Glomerular visceral epithelial cell (primary cell): Measurements from ENCODE around the gene TMEM223.
"Not testable (repeated sequence)": the region's sequence is repeated elsewhere in the genome, so short reads cannot be mapped to it uniquely, and the experiment has no call there.

Experiments
- DNase-seq: peaks from one replicate; pipeline ENCODE4 v3.0.0-alpha.2; 2016; ENCODE audit errors: extremely low spot score

Gene TMEM223, protein sequence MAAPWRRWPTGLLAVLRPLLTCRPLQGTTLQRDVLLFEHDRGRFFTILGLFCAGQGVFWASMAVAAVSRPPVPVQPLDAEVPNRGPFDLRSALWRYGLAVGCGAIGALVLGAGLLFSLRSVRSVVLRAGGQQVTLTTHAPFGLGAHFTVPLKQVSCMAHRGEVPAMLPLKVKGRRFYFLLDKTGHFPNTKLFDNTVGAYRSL

DNA sequence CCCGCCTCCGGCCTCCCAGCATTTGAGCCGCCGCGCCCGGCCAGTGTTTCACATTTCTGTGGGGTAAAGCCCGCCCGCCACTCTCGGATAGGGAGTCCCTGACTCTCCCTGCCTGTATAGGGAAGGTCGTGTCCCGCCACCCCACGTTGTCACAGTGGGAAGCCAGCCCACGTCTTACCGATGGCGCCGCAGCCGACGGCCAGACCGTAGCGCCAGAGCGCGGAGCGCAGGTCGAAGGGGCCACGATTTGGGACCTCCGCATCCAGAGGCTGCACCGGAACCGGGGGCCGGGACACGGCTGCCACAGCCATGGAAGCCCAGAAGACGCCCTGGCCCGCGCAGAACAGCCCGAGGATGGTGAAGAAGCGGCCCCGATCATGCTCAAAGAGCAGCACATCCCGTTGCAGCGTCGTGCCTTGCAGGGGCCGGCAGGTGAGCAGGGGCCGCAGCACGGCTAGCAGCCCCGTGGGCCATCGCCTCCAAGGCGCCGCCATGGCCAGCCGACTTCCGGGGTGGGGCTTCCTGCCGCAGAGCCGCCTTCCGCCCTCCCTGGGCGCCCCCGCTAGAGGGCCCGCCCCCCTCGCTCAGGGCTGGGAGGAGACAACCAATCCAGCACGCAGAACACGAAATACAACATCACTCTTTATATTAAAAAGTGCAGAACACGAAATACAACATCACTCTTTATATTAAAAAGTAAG lies at the start of gene TMEM223:
TSS of gene TMEM223 (minus strand) at position 506 of the 701 bp plus-strand sequence. CDS start at position 494, 12 bp downstream.
- DNase-seq, result peak; percentile 82

GRCh38 chr11:62840721-62841360 lies 49.0 kb upstream of the TMEM223 start:
- DNase-seq, result peak; percentile 76

DNA sequence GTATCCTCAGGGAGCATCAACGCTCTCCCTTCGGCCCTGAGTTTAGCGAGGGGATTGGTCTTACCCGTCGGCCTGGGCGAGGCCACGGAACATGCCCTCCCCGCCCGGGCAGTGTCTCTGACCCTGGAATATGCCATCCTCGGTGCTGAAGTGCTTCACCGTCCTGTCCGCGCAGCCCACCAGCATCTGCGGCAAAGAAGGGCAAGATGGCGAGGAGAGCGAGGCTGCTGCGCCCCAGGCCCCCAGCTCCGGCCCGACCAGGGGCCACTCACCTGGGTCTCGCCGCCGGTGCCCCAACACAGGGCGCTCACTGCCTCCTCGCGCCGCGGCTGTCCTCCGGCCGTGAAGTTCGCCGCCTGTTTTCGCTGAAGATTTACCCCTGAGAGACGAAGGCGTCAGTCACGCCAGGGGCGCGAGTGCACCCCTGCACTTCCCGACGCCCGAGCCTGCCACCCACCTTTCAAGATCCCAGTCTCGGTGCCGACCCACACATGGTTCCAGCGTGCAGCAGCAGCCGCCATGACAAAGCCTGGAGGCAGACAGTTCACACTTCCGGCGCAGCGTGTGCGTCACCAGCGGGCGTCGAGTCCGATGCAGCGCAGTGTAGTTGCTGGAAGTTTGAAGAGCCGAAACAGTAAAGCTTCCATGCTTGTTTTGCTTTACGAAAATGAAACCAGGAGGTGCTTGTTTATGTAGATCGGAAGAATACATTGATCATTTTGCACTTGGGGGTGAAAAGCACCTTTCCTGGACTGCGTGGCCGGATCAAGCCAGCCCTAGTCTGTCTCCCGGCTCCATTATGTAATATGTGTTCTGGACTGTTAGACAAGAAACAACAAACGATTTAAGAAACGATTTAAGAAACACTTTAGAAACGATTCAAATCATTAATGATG lies 47.5 kb upstream of the TMEM223 start, which contains the start of gene WDR74:
TSS of gene WDR74 (minus strand) at position 541 of the 896 bp plus-strand sequence. CDS start at position 521, 20 bp downstream.
- peak; percentile 84 for DNase-seq

- DNase-seq, result no peak
These were observed 43.5 kb upstream of the TMEM223 start for GRCh38 chr11:62835336-62835735.

- no peak for DNase-seq
These were observed 40.8 kb upstream of the TMEM223 start, which contains the start of gene TEX54 for GRCh38 chr11:62832336-62833234. TEX54 (minus strand) TSS chr11:62832841.

DNA sequence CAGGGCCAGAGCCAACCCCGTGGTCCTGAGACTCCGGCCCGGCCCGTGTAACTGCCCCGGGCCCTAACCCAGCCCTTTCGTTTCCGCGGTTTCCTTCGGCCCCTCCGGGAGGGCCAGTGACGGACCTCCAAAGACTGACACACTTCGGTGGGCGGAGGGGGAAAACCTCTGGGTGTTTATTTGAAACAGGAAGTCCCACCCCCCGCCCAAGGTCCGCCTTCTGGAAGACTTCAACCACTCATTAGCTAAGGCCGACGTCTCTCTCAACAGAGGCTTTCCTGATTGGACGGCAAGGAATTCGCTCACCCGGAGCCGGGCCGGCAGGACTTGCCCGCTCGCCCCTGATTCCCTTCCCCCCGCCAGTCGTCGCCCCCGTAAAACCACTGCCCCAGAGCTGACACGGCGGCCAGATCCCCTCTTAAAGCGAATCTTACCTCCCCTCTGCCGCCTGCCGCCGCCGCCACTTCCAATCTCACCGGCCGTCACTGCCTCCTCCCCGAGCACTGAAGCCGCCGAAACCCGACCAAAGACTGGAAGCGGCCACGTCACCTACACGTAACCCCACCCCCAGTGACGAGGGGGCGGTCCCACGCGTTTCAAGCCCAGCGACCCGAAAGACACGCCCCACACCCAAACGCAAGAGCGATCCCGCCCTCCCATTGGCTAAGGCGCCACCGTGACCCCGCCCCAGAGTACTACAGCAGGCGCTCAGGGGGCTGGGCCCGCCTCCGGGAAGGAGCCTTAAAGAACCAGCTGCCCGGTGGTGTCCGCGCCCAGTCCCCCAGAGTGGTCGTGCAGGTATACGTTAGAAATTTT lies 39.9 kb upstream of the TMEM223 start, which contains the start of gene STX5:
TSS of gene STX5 (minus strand) at position 532 of the 816 bp plus-strand sequence. CDS start 808 bp downstream, outside the sequence.
- peak; percentile 98 for DNase-seq

GRCh38 chr11:62830904-62831519 lies 39.2 kb upstream of the TMEM223 start:
- no peak for DNase-seq

DNA sequence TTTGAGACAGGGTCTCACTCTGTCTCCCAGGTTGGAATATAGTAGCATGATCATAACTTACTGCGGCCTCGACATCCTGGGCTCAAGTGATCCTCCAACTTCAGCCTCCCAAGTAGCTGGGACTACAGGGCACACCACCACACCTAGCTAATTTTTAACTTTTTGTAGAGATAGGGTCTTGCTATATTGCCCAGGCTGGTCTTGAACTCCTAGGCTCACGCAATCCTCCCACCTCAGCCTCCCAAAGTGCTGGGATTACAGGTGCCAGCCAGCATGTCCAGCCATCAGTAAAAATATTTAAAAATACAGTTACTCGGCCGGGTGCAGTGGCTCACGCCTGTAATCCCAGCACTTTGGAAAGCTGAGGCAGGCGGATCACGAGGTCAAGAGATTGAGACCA lies 36.3 kb upstream of the TMEM223 start:
- not testable (repeated sequence) for DNase-seq

GRCh38 chr11:62823677-62824076 lies 31.9 kb upstream of the TMEM223 start:
- no peak for DNase-seq

DNA sequence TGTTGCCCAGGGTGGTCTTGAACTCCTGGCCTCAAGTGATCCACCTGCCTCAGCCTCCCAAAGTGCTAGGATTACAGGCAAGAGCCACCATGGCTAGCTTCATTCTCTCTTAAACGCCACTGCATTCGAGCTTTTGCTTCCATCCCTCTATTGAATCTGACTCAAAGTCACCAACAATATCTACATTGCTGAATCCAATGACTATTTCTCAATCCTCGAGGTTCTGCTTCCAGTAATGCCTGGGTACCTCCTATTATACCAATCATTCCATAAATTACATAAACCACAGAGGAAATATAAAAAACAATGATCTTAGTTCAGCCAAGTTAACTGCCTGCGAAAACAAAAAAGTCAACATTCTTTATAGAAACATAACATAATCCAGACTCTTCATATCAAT lies 25.3 kb upstream of the TMEM223 start:
- DNase-seq, result no peak

DNA sequence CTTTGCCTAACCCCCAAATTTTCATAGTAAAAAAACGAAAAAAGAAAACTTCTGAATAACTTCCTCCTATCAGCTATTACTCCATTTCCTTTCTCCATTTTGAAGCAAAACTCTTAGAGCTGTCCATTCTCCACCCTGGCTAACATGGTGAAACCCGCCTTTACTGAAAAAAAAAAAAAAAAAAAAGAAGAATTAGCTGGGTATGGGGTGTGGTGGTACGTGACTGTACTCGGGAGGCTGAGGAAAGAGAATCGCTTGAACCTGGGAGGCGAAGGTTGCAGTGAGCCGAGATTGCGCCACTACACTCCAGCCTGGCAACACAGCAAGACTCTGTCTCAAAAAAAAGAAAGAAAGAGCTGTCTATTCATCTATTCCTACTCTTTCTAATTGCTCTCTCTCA lies 24.8 kb upstream of the TMEM223 start:
- DNase-seq, result no peak

GRCh38 chr11:62811659-62812058 lies 19.9 kb upstream of the TMEM223 start:
- no peak for DNase-seq

DNA sequence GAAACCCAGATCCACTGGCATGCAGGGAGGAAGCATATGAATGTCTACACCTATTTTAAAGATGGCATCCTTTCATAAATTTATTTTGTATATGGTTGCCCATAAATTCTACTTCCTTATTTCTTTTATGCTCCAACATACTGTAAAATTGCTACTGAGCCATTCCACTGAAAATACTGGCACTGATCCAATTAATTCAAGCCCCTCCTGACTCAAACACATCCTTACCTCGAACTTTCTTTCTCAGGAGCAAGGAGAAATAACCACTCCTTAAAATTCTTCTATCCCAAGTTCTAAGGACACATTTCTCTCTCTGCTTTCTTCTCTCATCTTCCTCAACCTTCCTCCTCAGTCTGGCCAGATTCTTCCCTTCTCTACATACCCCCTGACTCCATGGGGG lies 18.9 kb upstream of the TMEM223 start:
- DNase-seq, result no peak

DNA sequence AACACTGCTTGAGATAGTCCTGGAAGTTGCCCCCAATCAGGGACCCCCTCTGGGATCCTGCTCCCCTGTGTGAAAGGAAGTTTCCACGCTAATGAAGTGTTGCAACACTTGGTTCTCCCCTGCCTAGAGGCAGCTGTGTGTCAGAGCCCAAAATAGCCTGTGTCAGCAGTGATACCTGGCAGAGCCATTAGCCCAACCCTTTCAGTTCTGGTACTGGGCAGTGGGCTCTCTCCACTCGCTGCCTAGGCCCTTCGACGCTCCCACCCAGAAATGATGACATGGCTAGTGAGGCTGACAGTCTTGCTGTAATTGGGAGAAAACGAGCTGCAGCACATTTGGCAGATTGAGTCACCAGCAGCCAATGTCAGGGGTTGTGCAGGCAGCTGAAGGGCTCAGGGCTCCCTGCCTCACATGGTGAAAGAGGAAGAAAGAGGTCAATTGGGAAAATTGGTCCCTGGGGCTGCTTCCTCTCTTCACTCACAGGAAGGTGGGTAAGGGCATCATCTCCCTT lies 14.9 kb upstream of the TMEM223 start:
- no peak for DNase-seq

DNA sequence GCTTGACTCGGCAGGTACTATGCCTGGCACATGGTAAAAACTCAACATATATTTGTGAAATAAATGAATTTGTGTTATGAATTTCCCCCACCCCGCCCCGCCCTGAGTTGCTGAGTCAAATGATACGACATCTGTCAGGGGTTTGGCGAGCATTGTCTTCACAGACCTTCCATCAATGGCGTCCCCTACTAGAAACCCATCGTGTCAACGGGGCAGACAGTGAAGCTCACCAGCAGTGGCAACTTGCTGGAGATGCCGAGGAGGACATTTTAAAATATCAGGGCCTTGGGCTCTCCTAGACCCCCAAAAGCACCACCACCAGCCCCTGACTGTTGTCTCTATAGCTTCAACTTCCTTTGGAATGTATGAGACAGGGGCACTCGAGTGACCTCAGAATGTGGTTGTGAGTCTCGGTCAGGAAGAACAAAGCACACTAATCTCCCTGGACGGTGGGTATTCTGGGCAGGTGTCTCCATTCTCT lies 14.2 kb upstream of the TMEM223 start:
- peak; percentile 37 for DNase-seq

GRCh38 chr11:62805076-62805892 lies 13.5 kb upstream of the TMEM223 start, which contains the start of gene NXF1:
NXF1 (minus strand) TSS chr11:62805440; CDS start chr11:62805356, 84 bp downstream.
- DNase-seq, result peak; percentile 97

DNA sequence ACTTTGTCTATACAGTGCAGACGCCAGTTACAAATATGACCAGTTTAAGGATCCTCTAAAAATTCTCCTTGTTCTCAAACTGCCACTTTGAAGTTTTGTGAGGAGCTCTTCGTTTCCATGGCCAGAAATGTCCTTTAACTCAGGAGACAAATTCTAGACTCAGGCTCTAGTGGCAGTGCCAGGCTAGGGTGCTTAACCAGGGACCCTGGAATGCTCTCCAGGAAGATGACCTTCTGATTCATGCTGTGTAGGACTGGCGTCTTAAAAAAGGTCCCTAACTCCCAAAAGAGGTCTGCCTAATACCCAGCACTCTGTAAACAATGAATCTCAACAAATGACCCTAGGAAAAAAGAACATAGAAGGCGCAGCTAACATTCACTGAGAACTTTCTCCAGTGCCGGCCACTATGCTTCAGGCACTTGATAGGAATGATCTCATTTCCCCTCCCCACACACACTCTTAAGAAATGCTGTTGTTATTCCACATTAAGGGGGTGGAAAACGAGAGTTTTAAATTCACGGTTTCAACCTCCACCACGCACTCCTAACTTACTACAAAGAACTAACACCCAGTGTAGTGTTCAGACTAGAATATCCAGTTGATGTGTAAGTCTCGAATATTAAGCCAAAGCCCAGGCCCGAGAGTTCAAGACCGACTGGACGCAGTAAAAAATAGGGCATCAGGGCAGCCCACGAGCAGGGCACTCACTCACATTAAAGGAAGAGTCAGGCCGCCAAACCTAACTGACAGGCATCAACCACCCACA lies 12.7 kb upstream of the TMEM223 start:
- peak; percentile 37 for DNase-seq
